ENCODE results near the gene FAM184A.
"Not testable (repeated sequence)": the region's sequence is repeated elsewhere in the genome, so short reads cannot be mapped to it uniquely, and the experiment has no call there.

Gene FAM184A

DNA sequence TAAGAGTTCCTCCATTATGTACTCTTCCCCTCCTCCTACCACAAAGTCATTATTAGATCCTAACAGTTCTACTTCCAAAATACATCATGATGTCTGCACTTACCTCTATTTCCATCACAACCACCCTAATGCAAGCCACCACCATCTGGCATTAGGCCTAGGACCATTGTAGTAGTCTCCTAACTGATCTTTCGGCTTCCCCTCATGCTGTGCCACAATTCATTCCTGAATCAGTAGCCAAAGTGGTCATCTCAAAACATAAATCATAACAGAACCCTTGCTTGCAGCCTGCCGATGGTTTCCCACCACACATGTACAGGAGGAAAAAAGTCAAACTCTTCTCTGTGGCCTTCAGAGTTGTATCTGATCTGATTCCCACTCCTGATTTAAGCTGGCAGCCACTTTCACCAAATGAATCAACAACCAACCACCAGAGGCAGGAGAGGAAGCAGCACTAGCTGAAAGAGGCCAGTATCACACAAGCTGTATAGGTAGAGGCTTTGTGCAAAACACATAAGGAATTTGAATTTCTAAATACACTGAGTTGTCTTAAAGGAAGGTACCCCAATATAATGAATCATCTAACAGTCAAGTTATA lies 26.1 kb downstream of the FAM184A start:
- DNase-seq (ENCODE audit: low spot score): peak; percentile 34

DNA sequence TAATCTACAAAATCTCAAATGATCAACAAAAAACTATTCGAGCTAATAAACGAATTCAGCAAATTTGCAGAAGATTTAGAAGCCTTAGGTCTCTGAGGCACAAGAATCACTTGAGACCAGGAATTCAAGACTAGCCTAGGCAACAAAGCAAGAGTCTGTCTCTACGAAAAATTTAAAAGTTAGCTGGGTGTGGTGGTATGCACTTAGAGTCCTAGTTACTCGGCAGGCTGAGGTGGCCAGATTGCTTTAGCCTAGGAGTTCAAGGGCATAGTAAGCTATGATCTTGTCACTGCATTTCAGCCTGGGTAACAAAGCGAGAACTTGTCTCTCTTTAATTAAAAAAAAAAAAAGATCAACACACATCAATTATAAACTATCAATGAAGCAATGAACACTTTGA lies 34.2 kb downstream of the FAM184A start:
- no peak for DNase-seq (ENCODE audit: low spot score)

DNA sequence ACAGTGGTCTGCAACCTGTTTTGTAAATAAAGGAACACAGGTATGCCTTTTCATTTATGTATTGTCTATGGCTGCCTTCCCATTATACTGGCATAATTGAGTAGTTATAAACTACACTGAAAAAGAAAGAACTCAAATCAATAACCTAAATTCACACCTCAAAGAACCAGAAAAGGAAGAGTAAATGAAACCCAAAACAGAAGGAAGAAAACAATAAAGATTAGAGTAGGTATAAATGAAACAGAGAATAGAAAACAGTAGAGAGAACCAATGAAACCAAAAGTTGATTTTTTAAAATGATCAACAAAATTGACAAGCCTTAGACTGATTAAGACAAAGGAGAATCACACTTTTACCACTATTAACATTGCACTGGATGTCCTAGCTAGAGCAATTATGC lies 34.7 kb downstream of the FAM184A start:
- no peak for DNase-seq (ENCODE audit: low spot score)

DNA sequence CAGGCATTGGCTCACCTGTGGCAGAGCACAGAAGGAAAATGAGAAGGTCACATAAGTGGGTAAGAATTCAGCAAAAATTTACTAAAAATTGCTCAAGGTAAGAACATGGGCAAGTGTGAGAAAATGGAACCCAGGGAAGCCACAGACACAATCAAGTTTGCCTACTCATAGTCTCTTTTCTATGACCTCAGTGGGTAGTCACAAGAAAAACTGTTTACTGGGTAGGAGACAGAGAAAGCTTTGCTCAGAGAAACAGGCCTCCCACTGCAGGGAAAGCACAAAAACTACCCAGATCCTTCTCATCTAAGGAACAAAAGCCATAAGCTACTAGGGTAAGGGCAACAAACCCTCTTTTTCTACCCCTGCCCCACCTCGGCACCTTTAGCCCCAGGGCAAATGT lies 35.2 kb downstream of the FAM184A start:
- no peak for DNase-seq (ENCODE audit: low spot score)

DNA sequence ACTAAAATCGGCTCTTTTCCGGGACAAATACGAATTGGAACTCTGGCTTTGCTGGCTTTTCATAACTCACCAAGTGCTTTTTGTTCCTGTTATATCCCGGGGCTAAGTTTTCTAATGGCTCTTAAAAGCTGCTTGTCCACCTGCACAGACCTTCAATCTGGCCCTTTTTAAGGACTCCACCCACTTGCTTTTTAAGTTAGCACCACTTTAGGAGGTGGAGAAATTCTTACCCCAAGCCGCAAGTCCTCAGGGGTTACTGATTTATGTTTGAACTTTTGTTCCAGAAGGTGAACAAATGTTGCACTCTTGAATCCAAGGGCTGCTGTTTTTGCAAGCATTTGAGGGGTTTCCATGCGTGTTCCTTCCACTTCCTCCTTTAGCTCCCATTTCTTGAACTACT lies 37.8 kb downstream of the FAM184A start:
- no peak for DNase-seq (ENCODE audit: low spot score)

DNA sequence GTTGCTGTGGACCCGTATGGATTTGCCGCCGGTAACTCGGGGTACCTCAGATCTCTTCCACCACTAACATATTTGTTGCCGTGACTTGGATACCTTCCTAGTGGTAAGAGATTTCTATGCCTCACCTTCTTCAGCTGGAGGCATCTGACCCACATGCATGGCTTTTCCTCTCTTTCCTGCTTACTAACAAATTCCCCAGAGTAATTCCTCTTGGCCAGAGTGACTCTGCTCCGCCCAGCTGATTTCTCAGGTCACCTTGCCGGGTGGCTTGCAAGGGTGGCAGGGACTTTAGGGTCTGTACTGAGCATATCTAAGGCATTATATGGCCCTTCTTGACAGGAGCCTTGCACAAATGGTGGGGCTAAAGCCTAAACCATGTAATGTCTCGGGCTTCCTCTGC lies 38.2 kb downstream of the FAM184A start:
- no peak for DNase-seq (ENCODE audit: low spot score)

DNA sequence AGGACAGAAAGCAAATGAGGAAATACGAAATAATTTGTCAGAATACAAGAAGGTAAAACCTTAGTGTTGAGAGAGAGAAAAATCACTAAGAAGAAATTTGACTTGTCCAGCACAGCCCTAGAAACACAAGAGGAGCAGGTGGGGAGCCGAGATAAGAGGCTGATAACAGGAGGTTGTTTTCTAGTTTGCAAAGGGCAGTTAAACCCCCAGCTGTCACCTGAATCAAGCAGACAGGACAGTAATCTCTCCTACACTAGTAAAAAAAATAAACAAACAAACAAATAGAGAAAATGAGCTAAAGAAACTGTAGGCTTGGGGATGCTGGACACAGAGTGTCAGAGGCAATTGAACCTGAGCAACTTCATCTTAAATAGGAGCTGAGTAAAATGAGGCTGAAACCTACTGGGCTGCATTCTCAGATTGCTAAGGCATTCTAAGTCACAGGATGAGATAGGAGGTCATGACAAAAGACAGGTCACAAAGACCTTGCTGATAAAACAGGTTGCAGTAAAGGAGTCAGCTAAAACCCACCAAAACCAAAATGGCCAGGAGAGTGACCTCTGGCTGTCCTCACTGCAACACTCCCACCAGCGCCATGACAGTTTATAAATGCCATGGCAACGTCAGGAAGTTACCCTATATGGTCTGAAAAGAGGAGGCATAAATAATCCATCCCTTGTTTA lies 40.4 kb downstream of the FAM184A start:
- no peak for DNase-seq (ENCODE audit: low spot score)

DNA sequence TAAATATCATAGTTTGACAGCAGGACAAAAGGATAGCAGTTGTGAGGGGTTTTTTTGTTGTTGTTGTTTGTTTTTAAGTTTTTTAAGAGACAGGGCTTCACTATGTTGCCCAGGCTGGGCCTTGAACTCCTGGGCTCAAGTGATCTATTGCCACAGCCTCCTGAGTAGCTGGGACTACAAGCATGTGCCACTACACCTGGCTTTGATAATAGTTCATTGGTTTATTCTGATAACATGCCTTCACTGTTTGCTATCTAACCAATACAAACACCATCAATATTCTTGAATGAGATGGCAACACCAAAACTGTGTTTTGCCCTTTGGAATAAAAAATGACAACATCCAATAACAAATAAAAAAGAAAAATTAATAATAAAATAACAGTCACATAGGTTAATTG lies 41.2 kb downstream of the FAM184A start:
- no peak for DNase-seq (ENCODE audit: low spot score)

DNA sequence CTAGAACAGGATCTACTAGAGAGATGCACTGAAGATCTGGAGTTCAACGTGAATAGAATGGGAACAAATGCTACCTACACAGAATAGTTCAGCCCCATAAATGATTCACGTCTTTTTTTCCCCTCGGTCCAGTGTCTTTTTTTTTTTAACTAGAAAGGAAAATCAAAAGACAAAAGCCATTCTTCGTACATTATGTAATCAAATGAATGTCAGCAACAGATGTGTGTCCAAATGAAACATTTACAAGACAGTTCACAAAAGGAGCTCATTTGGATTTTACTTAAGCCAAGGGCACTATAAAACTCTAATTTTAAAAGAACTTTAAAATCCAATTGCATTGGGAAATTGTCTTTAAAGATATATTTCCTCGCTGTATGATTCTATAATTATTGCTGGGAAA lies 42.4 kb downstream of the FAM184A start:
- DNase-seq (ENCODE audit: low spot score): no peak

DNA sequence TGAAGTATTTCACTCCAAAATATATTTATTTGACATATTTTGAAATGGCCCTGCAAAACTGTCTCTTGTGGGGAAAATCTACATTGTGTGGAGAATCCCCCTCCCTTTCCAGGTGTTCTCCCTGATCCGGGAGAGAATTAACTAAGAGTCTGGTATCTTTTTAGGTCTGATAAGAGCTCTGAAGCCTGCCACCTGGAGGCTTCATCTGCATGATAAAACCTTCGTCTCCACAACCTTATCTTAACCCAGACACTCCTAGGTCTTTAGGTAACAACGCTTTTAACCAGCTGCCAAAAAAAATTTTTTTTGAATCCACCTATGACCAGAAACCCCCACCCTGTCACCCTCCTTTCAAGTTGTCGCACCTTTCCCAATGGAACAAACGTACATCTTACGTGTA lies 43.0 kb downstream of the FAM184A start:
- DNase-seq (ENCODE audit: low spot score): no peak

DNA sequence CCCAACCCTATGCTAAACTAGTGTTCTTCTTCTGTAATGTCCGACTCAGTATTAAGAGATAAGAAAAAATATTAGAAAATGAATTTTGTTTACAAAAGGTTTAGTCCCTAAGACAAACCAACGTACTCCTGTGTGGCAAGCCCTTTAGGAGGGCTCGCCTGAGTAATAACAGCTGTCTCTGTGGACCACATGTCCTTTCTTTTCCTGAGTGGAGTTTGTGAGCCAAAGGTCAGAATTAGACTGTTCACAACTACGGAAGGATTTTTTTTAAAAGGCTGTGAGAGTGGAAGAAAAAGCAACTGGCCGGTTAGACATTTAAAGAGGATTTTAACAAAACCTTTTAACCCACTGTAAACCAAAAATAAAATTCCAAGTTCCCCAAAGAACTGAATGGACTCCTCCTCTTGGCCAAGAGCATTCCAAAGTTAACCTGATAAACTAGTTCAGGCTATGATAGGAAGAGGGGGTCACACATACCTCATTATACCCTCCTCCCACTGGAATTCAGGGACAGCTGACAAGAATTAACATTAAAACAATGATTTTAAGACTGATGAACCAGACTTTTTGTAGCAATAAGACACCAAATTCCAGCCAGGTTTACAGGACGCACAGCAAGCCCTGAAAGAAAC lies 43.5 kb downstream of the FAM184A start:
- DNase-seq (ENCODE audit: low spot score): no peak

DNA sequence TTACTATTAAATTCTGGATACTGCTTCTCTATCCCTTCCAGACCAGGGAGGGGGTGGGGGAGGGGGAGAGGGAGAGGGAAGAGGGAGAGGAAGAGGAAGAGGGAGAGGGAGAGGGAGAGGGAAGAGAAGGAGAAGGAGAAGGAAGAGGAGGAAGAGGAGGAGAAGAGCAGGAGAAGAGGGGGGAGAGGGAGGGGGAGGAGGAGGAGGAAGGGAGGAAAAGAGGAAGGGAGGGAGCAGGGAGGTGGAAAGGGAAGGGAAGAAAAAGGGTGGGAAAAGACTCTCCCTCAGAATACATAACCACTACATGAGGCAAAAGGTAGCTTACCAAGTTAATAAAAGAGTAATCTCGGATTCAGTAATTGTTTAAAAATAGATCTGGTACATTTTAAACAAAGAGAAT lies 46.0 kb downstream of the FAM184A start:
- DNase-seq (ENCODE audit: low spot score): no peak

DNA sequence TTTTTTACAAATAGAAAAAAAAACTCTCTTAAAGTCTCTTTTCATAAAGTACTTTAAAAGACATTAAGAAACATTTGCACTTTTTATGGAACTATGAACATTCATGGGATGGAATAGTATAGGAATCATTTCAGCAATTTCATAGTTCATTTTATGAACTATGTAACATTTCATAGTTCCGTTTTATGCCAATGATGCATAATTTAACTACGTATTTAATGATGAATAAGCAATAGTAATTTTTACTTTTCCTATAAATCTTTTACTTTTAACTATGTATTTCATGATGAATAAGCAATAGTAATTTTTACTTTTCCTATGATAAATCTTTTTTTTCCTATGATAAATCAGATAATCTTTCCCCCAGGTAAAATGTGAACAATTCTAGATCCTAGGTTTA lies 47.7 kb downstream of the FAM184A start:
- no peak for DNase-seq (ENCODE audit: low spot score)

DNA sequence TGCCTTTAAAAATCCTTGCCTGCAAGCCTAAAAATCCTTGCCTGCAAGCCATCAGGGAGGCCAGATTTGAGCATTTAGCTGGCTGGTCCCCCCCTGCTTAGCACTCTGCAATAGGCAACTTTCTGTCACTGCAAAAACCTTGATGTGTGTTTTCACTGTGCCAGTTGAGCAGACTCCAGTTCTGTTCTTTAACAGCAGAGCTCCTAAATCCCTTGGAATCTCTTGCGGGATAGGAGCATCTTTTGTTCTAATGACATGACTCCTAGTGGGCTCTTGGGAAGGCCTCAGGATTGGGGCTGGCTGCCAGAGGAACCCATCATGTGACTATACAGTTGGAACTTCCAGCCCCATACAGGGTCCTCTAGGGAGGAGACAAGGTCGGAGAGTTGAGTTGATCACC lies 50.4 kb downstream of the FAM184A start:
- no peak for DNase-seq (ENCODE audit: low spot score)

DNA sequence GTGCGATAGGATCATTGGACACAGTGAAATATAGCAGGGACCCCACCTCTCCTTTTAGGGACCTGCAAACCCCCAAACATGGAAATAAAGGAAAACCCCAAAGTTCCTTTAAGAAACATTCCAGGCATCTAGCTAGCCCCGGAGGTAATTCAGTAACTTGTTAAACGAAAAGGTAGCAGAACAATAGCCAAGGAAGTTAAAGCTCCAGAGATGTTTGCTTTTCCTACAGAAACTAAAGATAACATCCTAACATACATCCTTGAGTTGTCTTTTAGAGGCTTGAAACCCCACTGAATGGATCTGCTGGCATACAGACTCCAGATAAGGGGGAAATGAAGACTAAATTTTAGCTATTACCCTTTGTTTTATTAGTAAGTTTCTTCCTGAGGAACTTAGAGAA lies 51.0 kb downstream of the FAM184A start:
- no peak for DNase-seq (ENCODE audit: low spot score)

DNA sequence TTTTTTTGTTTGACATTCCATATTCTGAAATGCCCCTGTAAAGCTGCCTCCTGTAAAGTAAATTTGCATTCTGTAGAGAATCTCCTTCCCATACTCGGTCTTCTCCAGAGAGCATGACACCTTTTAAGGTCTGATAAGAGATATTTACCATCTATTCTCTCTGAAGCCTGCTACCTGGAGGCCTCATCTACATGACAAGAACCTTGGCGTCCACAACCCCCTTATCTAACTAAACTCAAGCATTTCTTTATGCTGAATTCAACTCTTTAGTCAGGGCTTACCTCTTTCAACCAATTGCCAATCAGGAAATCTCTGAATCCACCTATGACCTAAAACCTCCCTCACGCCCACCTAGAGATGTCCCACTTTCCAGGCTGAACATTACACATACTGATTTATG lies 51.6 kb downstream of the FAM184A start:
- DNase-seq (ENCODE audit: low spot score): no peak

DNA sequence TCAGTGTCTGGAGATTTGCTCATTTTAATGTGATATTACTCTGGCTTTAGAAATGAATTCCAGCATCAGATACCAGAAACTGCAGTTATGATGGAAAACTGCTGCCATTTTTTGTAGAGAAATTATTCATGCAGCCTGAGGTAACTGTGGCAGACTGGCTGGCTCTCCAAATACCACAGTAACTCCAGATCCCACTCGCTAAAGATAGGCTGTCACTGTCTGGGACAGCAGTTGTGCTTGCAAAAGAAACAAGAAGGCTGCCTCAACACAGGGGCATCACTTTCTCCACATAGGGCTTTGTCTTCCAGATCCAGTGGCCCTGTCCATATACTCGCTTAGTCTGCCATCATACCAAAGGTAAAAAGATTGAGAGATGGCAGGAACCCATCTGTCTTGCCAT lies 52.7 kb downstream of the FAM184A start:
- peak; percentile 28 for DNase-seq (ENCODE audit: low spot score)

DNA sequence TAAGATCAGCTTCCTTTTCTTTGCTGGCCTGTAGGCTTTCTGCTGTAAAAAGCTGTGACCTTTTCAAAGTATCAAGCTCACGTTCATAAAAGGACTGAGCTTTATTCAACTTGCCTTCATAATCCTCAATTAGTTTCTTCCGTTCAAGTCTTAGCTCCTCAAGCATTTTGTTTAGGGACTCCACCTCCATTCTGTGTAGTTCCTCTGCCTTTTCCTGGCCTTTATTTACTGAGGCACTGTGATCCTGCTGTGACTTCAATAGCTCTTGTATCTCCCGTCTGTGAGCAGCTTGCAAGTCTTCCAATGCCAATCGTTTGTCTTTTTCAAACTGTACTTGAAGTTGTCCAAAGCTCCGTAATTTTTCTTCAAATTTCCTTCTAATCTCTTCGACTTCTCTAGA lies 54.4 kb downstream of the FAM184A start:
- no peak for DNase-seq (ENCODE audit: low spot score)

DNA sequence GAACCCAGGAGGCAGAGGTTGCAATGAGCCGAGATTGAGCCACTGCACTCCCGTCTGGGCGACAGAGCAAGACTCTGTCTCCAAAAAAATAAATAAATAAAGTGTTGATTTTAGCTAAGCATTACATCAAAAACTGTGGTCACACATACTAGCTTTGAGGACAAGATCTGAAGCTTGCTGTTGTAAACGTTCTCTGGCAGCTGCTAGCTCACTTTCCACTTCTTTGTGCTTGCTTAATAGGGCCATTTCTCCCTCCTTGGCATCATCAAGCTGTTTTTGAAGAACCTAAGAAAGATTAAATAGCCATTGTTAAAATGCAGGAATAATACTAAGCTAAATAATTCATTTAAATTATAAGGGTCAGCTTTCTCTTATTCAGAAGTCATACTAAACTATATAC lies 55.7 kb downstream of the FAM184A start:
- peak; percentile 69 for DNase-seq (ENCODE audit: low spot score)

DNA sequence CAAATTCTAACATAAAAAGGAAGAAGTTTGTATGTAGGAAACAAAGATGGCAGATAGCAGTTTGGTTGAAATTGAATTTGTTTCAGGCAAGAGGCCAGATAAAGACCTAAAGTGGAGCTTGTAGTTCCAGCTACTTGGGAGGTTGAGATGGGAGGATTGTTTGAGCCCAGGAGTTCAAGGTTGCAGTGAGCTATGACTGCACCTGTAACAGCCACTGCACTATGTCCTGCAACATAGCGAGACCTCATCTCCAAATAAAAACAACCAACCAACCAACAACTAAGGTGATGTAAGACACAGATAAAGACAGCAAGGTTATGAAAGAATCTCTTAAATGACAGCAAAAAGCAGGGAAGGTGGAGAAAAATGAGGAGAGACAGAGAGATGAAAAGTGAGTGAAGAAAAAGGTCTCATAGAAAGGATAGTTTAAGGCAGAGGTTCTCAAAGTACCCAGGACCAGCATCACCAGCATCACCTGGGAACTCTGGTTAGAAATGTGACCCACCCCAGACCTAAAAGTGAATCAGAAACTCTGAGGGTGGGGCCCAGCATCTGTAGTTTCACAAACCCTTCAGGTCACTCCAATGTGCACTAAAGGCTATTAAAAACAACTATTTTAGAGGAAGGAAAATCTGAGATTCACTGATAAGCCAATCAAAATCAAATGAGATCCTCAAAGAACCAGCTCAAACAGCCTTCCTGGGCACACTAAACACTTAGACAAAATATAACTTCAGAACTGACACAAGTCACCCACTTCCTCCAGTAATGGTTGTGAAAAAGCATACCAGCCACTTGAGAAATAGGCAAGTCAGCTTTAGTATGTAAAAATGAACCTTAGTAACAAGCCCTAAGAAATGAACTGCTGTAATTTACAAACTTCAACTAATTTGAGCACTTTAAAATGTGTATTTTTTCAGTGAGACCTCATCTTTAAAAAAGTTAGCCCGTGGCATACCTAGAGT lies 57.6 kb downstream of the FAM184A start:
- no peak for DNase-seq (ENCODE audit: low spot score)

DNA sequence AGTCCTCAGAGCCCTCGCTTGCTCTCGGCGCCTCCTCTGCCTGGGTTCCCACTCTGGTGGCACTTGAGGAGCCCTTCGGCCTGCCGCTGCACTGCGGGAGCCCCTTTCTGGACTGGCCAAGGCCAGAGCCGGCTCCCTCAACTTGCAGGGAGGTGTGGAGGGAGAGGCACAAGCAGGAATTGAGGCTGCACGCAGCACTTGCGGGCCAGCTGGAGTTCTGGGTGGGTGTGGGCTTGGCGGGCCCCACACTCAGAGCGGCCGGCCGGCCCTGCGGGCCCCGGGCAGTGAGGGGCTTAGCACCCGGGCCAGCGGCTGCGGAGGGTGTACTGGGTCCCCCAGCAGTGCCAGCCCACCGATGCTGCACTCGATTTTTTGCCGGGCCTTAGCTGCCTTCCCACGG lies 63.3 kb downstream of the FAM184A start:
- DNase-seq (ENCODE audit: low spot score): not testable (repeated sequence)

DNA sequence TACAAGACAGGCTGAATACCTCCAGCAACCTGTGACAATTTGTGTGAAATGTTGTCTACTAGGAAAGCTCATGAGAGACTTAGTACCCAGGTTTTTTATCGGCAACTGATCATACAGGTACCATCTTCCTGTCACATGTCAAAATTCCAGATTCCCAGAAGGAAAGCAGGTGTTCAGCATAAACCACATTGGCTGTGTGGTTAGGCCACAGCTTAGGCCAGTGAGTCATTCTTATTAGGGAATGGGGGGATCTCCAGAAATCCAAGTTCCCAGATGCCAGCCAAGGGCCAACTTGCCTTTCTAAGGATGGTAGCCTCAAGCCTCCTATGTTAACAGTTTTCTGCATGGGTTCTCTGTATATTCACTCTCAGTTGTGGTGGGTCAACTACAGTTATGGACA lies 65.9 kb downstream of the FAM184A start:
- DNase-seq (ENCODE audit: low spot score): no peak

DNA sequence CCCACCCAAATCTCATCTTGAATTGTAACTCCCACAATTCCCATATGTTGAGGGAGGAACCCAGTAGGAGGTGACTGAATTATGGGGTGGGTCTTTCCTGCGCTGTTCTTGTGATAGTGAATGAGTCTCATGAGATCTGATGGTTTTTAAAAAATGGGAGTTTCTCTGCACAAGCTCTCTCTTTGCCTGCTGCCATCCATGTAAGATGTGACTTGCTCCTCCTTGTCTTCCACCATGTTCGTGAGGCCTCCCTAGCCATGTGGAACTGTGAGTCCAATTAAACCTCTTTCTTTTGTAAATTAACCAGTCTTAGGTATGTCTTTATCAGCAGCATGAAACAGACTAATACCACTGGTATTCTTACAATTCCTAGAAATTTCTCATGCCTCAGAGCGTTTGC lies 69.2 kb downstream of the FAM184A start:
- not testable (repeated sequence) for DNase-seq (ENCODE audit: low spot score)
